Right lobe of liver (tissue), 4 donors: ENCODE measurements around the gene PPP1R3F.

Experiments
- CTCF ChIP-seq, 4 donors: fragments of 200-600 bp in 3 of 4; fragments of 450-650 bp in 1 of 4; IDR thresholded peaks; one replicate each; pipeline versions ENCODE4 v1.5.1 to v1.8.0; 2016 to 2022; ENCODE audit warnings: antibody characterized with exemption in 4 of 4, mild to moderate bottlenecking in 2 of 4
- POLR2A ChIP-seq: fragments of 450-650 bp; IDR thresholded peaks from one replicate; pipeline ENCODE4 v1.6.1; 2017; ENCODE audit warnings: antibody characterized with exemption, mild to moderate bottlenecking
- donor health status: DM: no; HTN: no; CAD: no.
- donor health status: DM: no; HTN: no; CAD: no.
- donor health status: DM: no; HTN: yes; CAD: no.

GRCh38 chrX:49263631-49264030, 6.0 kb upstream of the PPP1R3F start:
- TF ChIP-seq CTCF (IDR thresholded peaks at IDR 0.05) (no peak), POLR2A (no peak)
